GM19193 (cell line): Measurements from ENCODE around the gene IFT52.

Experiments
- POLR2A ChIP-seq: IDR thresholded peaks from 4 replicates; pipeline ENCODE4 v1.6.1; 2011; ENCODE audit not compliant: insufficient read depth, insufficient read length; ENCODE audit errors: extremely low read depth

Gene IFT52

DNA sequence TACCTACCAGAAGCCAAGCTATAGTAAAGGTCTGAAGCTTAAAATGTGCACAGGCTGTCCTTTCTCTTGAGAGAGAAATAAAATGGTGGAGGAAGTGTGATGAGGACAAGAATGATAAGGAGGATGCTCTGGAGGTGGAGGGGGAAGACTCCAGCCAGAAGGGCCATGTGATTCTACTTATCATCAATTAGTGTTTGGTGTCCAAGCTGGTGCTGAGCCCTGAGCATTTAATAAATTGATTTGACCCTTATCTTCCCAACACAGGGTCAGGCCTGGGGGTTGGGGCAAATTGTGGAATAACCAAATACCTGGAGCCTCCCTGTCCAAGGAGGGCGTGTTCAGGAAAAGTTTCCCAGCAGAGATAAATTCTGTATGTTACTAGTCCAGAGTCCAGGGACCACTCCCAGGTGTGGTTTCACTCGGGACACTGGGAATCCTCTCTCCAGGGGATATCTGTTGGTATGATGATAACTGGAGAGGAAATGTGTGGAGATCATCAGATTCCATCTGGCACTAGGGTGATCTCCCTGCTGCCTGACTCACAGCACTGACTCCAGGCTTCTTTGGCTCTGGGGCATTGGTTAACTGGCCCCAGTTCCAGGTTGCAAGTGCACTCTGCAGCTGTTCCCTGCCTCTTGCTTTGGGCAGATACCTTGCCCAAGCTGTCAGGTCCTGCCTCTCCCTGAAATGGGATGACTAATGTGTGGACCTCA is 72.4 kb downstream of the IFT52 start:
- TF ChIP-seq POLR2A = no peak

DNA sequence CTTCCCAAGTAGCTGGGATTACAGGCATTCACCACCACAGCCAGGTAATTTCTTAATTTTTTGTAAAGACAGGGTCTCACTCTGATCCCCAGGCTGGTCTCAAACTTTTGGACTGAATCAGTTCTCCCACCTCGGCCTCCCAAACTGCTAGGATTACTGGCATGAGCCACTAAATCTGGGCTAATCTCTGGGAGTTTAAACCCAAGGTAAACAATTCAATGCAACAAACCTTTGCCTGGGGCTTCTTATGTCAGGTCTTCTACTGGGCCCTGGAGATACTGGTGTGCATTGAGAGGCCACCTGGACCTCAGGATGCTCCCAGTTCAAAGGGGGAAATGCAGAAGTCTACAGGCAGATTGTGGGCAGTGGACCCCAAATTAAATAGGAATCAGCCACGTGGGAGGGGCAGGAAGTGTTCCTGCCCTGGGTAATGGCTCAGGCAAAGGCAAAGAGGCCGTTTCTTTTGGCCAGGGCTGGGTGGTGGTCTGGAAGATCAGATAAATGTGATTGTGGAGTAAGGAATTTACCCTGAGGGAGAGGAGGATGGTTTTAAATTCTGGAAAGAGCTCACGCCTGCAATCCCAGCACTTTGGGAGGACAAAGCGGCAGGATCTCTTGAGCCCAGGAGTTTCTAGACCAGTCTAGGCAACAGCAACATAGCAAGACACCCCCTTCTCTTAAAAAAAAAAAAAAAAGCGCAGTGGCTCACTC is 74.9 kb downstream of the IFT52 start:
- TF ChIP-seq POLR2A = no peak

DNA sequence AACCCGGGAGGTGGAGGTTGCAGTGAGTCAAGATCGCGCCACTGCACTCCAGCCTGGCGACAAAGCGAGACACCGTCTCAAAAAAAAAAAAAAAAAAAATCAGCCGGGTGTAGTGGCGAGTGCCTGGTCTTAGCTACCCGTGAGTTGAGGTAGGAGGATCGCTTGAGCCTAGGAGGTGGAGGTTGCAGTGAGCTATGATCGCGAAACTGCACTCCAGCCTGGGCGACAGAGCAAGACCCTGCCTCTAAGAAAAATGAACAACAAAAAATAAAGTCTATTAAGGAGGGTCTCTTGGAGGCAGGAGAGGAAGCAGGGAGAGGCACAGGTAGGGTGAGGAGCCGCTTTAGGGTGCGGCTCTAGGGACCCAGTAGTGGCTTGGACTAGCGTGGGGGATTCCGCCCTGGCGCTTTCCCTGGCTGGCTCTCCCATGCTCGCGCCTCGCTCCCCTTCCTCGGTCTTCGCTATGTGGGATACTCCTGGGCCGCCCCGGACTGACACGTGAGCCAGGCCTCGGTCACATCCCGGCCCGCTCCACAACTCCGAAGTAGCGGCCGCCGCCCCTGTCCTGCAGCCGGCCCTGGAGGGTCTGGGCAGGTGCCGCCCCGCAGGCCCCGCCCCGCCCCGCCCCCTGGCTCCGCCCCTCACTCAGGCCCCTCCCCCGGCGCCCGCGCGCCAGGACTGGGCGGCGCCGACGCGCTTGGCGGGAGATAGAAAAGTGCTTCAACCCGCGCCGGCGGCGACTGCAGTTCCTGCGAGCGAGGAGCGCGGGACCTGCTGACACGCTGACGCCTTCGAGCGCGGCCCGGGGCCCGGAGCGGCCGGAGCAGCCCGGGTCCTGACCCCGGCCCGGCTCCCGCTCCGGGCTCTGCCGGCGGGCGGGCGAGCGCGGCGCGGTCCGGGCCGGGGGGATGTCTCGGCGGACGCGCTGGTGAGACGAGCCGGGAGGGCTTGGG is 75.9 kb downstream of the IFT52 start, which contains the start of gene MYBL2:
Gene MYBL2, plus strand, starts transcription at position 739 of the 953 bp plus-strand sequence. Its CDS starts 170 bp downstream, at position 909.
- peak; percentile 86 for TF ChIP-seq POLR2A

DNA sequence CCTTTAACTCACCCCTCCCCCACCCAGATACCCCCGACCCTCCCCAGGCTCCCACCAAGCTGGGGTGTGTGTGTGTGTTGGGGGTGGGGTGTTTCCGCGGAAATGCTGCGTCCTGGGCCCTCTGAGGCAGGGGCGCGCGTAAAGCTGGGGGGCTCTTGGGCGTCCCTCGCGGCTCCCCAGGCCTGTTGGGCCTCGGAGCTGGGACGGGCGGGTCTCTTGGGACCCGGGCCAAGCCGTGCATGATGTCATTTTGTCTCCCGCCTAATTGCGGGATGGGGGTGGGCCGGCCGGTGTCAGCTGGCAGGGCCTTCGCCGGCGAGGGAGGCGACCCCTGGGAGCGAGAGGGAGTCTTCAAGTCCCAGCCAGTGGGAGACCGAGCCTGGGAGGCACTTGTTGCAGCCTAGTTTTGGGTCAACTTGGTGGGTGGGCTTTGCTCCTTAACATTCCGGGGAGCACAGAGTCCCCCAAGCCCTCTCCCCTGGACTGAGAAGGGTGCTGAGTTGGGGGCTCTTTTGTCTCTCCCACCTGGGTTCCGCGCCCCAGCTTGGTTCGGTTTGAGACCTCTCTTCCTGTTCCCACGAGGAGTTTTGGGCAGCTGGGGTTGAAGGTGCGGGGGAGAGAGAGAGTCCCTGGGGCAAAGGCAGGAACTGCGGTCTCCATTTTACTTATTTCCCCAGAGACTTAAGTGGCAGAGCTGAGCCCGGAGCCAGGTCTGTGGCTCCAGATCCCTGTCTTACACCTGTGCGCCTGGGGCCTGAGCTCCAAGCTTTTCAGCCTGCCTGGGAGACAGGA is 76.8 kb downstream of the IFT52 start:
- TF ChIP-seq POLR2A = no peak

DNA sequence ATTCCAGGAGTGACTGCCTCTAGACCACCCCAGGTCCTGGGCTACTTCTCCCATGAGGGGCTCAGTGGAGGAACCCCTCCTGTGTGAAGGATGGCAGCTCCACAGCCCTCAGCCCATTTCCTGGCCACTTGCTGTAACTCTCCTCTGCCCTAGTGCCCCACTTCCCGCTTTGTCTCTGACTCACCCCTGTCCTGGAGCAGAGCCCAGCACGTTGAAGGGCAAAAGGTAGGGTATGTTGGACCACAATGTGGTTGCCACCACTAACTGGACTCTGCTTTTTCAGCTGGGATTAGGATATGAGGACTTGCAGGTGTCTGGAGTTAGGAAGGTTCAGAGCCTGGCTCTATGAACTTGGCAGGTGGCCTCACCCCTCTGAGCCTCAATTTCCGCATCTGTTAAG is 78.6 kb downstream of the IFT52 start:
- no peak for TF ChIP-seq POLR2A

DNA sequence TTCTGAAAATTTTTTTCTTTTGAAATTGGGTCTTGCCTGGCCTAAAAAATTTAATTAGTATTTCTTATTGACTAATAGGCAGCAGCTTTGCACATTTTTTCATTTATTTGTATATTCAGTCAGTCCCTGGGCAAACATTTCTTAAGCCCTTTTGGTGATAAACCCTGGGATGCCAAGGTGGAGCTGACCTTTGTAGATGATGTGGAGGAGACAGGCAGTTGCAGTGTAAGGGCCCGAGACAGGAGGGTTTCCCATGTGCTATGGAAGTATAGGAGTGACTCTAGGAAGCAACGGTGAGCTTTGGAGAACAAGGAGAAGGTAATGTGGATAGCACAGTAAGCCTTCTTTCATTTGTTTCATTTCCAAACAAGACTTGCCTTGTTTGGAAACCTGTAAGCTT is 79.7 kb downstream of the IFT52 start:
- no peak for TF ChIP-seq POLR2A

DNA sequence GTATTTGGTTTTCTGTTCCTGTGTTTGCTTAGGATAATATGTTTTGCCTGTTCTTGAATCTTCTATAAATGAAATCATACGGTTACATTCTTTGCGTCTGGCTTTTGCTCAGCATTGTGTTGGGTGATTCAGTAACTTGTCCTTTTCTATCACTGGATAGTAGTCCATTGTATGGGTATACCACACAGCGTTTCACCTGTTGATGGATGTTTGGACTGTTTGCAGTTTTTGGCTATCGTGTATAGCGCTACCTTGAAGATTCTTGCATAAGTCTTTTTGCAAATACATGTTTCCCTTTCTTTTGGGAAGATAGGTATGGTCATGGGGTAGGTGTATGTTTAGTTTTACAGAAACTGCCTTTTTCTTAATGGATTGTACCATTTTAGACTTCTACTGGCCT is 85.6 kb downstream of the IFT52 start:
- TF ChIP-seq POLR2A = no peak

DNA sequence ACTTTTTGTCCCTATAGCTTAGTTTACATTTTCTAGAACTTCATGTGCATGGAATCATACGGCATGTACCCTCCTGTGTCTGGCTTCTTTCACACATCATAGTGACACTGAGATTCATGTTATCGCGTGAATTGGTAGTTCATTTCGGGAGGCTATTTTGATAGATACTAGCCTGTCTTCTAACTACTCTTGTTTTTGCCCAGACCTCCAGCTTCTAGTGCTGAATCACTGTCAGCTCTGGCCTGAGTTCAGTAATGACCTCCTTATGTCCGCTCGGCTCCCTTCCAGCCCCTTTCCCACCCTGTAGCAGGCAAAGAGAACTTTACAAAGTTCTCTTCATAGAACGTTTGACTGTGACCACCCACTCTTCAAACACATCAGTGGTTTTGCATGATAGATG is 90.2 kb downstream of the IFT52 start:
- TF ChIP-seq POLR2A = no peak

DNA sequence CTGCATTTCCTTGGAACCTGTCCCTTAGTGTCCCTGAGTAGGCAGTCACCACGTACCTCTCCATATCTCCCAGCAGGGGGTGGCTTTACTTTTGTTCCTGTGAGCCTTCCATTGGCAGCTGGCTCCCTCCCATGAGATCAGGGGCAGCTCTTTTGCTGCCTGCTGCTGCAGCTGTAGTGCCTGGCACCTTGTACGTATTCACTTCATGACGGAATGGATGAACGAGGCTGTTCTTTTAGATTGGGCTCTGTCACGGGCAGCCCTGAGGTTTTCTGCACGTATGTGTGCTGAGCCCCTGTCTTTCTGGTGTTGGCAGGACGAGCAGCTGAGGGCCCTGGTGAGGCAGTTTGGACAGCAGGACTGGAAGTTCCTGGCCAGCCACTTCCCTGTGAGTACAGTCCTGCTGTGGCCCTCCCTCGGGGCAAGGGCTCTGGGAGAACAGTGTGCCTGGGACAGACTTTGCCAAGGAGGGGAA is 90.8 kb downstream of the IFT52 start:
- TF ChIP-seq POLR2A = peak; percentile 40

DNA sequence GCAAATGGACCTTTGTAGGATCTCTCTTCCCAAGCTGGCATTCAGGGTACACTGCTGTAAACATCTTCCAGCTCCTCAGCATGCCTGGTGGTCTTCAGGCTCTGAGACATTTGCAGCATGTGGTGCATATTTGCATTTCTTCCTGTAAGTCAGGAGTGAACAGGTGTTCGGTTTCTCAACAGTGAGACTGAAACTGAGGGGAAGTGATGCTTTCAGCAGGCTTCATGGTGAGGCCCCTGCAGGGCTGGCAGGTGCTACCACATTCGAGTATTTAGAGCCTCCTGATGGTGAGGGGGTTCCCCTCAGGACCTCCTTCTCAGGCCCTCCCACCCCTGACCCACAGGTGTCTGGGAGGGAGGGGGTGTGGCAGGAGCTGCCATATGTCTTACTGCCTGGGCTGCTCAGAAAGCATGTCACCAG is 91.3 kb downstream of the IFT52 start:
- TF ChIP-seq POLR2A = peak; percentile 21

DNA sequence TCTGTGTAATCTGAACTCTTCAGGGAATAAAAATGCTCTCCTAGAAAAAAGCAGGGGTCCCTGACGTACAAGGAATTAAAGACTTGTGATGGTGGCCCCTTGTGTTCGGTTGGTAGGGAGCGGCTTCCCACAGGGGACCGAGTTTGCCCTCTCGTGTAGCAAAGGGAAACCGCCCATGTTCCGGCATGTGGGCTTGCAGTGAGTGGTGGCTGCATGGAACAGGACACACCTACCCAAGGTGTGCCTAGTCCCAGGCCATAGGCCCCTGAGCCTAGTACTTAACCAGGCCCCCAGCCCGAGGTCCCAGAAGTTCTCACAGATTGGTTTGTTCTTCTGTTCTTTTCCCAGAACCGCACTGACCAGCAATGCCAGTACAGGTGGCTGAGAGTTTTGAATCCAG is 91.7 kb downstream of the IFT52 start:
- TF ChIP-seq POLR2A = no peak

DNA sequence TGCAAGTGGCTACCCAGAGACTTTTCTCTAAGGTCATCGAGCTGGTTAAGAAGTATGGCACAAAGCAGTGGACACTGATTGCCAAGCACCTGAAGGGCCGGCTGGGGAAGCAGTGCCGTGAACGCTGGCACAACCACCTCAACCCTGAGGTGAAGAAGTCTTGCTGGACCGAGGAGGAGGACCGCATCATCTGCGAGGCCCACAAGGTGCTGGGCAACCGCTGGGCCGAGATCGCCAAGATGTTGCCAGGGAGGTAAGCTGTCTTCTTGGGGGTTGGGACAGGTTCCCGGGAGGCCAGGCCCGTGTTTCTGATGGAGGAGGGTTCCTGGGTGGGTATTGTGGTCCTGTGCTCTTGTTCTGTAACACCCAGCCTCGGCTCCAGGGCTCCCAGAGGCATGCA is 96.1 kb downstream of the IFT52 start:
- no peak for TF ChIP-seq POLR2A

DNA sequence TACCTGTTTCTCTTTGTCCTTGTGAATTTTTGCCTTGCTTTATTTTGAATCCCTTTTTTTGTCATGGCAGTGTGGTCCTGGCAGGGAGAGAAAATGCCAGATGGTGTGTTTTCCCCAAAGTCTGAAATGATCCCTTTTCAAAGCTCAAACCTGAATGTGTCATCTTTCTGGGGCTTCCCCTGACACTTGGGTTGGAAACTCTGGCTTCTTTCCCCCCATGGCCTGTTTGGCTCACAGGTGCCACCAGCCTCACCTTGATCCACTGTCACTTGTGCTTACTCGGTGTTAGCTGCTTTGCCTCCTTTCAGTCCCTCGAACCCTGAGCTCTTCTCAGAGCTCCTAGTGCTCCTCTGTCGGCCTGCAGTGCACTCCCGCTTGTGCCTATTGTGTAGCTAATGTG is 98.4 kb downstream of the IFT52 start:
- no peak for TF ChIP-seq POLR2A

DNA sequence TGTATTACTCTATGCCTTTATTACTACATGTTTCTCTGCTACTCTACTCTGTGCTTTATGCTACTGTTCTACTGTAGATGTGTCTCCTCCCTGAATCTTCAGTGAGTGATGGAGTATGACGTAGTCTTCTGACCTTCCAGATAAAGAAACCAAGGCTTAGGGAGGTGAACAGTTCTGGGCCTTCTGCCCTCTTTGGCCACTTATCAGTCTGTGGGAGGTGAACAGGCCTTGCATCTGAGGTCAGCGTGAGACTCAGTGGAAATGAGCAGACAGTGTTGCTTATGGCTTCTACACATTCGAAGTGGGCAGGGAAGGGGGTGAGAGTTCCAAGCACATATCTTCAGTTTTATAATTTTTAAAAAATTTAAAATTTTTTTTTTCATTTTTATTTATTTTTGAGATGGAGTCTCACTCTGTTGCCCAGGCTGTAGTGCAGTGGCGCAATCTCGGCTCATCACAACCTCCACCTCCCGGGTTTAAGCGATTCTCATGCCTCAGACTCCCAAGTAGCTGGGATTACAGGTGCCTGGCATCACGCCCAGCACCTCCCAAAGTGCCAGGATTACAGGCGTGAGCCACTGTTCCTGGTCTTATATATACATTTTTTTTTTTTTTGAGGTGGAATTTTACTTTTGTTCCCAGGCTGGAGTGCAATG is 100.3 kb downstream of the IFT52 start:
- TF ChIP-seq POLR2A = no peak
